Kidney (tissue), 22 donors: ENCODE data around the gene PAIP2B. TPM values are rescaled to one million over a fixed set of nuclear protein-coding genes. Genes with fewer than 3 reads are reported as not detected.

Experiments used
- DNase-seq, 5 donors: peaks; one replicate each; pipeline ENCODE4 v3.0.0-alpha.2; 2013 to 2020
- FAIRE-seq: peaks from 2 replicates; lab custom pipeline; 2012; peaks lifted over from hg19 to GRCh38; lab: Jason Lieb, UNC
- H3K27ac ChIP-seq, 2 donors: one replicate each; pipeline ENCODE4 v1.7.0; 2013; ENCODE audit warnings: low read depth in 2 of 2, low read length in 2 of 2, inconsistent platforms in 1 of 2
- H3K27me3 ChIP-seq: one replicate; pipeline ENCODE4 v1.7.1; 2013; ENCODE audit warnings: low read length, inconsistent platforms; ENCODE audit not compliant: control insufficient read depth, insufficient read depth
- H3K36me3 ChIP-seq, 3 donors: one replicate each; pipeline versions ENCODE4 v1.7.0 to v1.7.1; 2013; ENCODE audit warnings: low read length in 3 of 3, control low read depth in 1 of 3, inconsistent platforms in 1 of 3; ENCODE audit not compliant: insufficient read depth in 3 of 3, control insufficient read depth in 2 of 3
- H3K4me1 ChIP-seq, 3 donors: one replicate each; pipeline versions ENCODE4 v1.7.0 to v1.7.1; 2013; ENCODE audit warnings: low read length in 3 of 3, inconsistent platforms in 1 of 3, low read depth in 1 of 3; ENCODE audit not compliant: control insufficient read depth in 2 of 3, insufficient read depth in 2 of 3
- H3K4me3 ChIP-seq, 3 donors: one replicate each; pipeline versions ENCODE4 v1.7.0 to v1.8.1; 2013; ENCODE audit warnings: low read length in 3 of 3, control low read depth in 1 of 3, inconsistent platforms in 1 of 3
- H3K9ac ChIP-seq, 3 donors: one replicate each; pipeline versions ENCODE4 v1.7.0 to v1.7.1; 2013; ENCODE audit warnings: low read length in 3 of 3, control low read depth in 1 of 3, inconsistent platforms in 1 of 3
- H3K9me3 ChIP-seq, 3 donors: one replicate each; pipeline versions ENCODE4 v1.7.0 to v1.7.1; 2013; ENCODE audit warnings: low read length in 3 of 3, control low read depth in 1 of 3, inconsistent platforms in 1 of 3; ENCODE audit not compliant: control insufficient read depth in 2 of 3, insufficient read depth in 1 of 3
- CTCF ChIP-seq: IDR thresholded peaks from 3 replicates; pipeline ENCODE4 v1.5.1; 2012; ENCODE audit warnings: mild to moderate bottlenecking, moderate library complexity, borderline replicate concordance; ENCODE audit not compliant: insufficient read depth; ENCODE audit errors: extremely low read depth
- intact Hi-C: fragments of 100-400 bp; cut with DNase I; formaldehyde crosslinking; loops from one replicate; pipeline ENCODE4 v1.11.1; 2022
- long read RNA-seq, 10 donors: library from polyadenylated mRNA in 1 of 10; unstranded in 1 of 10; transcript quantifications; one replicate each; pipeline ENCODE4 v2.0.0 and lab custom pipeline, GENCODE V29; 2021 to 2026
- polyA plus RNA-seq: library from polyadenylated mRNA; stranded (reverse); fragments of 350-450 nt; fragmentation: Illumina TruSeq; extraction: RNeasy Lipid Tissue Mini Kit (QIAGEN cat#74804); gene quantifications from one replicate; pipeline ENCODE4 v1.2.3, GENCODE V29; 2014; ENCODE audit warnings: low read depth, low replicate concordance; ENCODE audit not compliant: insufficient read depth
- total RNA-seq: library from RNA; stranded (reverse); fragmentation: NEBNext Ultra II Directional; extraction: Animal tissue kit (Norgen Biotek cat#: 25700); gene quantifications from one replicate; pipeline ENCODE4 v1.2.1, GENCODE V29; 2021
- donor health status: control.
- donor health status: control.
- donor health status: control.
- donor health status: control.
- donor health status: control.
- donor health status: DM: yes; HTN: yes; CAD: no.
- donor health status: Normal renal cell carcinoma (clear cell type).

The PAIP2B gene, protein sequence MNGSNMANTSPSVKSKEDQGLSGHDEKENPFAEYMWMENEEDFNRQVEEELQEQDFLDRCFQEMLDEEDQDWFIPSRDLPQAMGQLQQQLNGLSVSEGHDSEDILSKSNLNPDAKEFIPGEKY
- 9.3 TPM for total RNA-seq
- polyA plus RNA-seq, result 10.6 TPM
- long read RNA-seq, donor 1, full-length matches to known transcripts, result 3 of 3 reads
- long read RNA-seq, donor 1, partial matches to known transcripts, result 0 of 3 reads
- long read RNA-seq, donor 1, other reads (novel, unspliced or antisense), result 0 of 3 reads
- long read RNA-seq, donor 2, full-length matches to known transcripts, result 7 of 7 reads
- long read RNA-seq, donor 2, partial matches to known transcripts, result 0 of 7 reads
- long read RNA-seq, donor 2, other reads (novel, unspliced or antisense), result 0 of 7 reads
- long read RNA-seq, donor 3, full-length matches to known transcripts, result 4 of 10 reads
- long read RNA-seq, donor 3, partial matches to known transcripts, result 6 of 10 reads
- long read RNA-seq, donor 3, other reads (novel, unspliced or antisense), result 0 of 10 reads
- long read RNA-seq, donor 4, full-length matches to known transcripts, result 3 of 3 reads
- long read RNA-seq, donor 4, partial matches to known transcripts, result 0 of 3 reads
- long read RNA-seq, donor 4, other reads (novel, unspliced or antisense), result 0 of 3 reads
- long read RNA-seq, donor 5, result 0 reads
- long read RNA-seq, donor 6, full-length matches to known transcripts, result 9 of 9 reads
- long read RNA-seq, donor 6, partial matches to known transcripts, result 0 of 9 reads
- long read RNA-seq, donor 6, other reads (novel, unspliced or antisense), result 0 of 9 reads
- long read RNA-seq, donor 7, full-length matches to known transcripts, result 1 of 4 reads
- long read RNA-seq, donor 7, partial matches to known transcripts, result 0 of 4 reads
- long read RNA-seq, donor 7, other reads (novel, unspliced or antisense), result 3 of 4 reads
- long read RNA-seq, donor 8, full-length matches to known transcripts, result 4 of 19 reads
- long read RNA-seq, donor 8, partial matches to known transcripts, result 15 of 19 reads
- long read RNA-seq, donor 8, other reads (novel, unspliced or antisense), result 0 of 19 reads
- long read RNA-seq, donor 9, full-length matches to known transcripts, result 5 of 5 reads
- long read RNA-seq, donor 9, partial matches to known transcripts, result 0 of 5 reads
- long read RNA-seq, donor 9, other reads (novel, unspliced or antisense), result 0 of 5 reads
- long read RNA-seq, donor 10, full-length matches to known transcripts, result 1 of 1 reads
- long read RNA-seq, donor 10, partial matches to known transcripts, result 0 of 1 reads
- long read RNA-seq, donor 10, other reads (novel, unspliced or antisense), result 0 of 1 reads

DNA sequence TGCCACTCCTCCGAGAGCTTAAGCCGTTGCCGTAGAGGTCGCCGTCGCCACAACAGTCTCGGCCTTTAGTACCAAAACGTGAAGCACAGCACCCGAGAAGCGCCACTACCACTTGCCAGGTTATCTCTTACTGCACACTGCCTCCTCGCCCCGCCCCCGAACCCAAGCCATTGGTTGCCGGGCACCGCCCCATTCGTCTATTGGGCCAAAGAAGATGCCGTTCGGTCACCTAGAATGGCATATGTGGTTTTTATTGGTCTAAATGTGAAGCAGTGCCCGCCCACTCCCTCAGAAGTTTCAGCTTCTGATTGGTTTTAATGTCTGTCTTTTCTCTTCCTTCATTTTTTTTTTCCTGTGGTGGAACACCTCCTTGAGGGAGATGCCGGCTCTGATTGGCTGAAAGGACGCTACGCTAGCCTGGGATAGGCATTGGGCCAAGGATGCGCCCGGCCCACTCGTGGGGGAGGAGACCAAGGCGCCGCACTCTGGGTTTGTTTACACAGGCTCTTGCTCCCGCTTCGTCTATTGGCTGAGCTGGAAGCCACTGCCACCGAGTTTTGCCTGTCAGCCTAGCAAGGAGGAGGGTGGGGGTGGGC, at the start of gene PAIP2B:
Gene PAIP2B (minus strand): TSS at position 139 of the 596 bp plus-strand sequence. CDS start 24,514 bp downstream, outside the sequence.
- Histone ChIP-seq H3K9ac (peak within 1 kb of the TSS; percentile 58 to 77 (median 68)), H3K9me3 (no peaks in the 10 kb centered on the region), H3K4me3 (peak within 1 kb of the TSS; percentile 69 to 81 (median 69)), H3K27ac (peak within 1 kb of the TSS; percentile 65 to 66), H3K27me3 (no peaks in the 10 kb centered on the region), H3K4me1 (peaks cover 0 to 6% (median 0%) of the 10 kb centered on the region in 3 donors), H3K36me3 (no peaks in the 10 kb centered on the region)
- FAIRE-seq, result peak; percentile 100
- DNase-seq, result peak; percentile 99
- no peak for TF ChIP-seq CTCF
- intact Hi-C loops, result no loop called here

- Histone ChIP-seq H3K9ac (no peak overlapping the region), H3K27me3 (peaks cover 17% of the 10 kb centered on the region), H3K36me3 (no peaks in the 10 kb centered on the region), H3K27ac (no peak overlapping the region), H3K4me1 (peaks cover 0 to 9% (median 0%) of the 10 kb centered on the region in 3 donors), H3K9me3 (no peaks in the 10 kb centered on the region), H3K4me3 (peak overlapping the region in 2 of 3 donors; percentile 45 to 50)
- intact Hi-C loops, result no loop called here
- DNase-seq, result peak in 1 of 5 donors; percentile 35
- no peak for FAIRE-seq
- TF ChIP-seq CTCF, result no peak
Measured at GRCh38 chr2:71275939-71276310, 49.0 kb upstream of the PAIP2B start.

DNA sequence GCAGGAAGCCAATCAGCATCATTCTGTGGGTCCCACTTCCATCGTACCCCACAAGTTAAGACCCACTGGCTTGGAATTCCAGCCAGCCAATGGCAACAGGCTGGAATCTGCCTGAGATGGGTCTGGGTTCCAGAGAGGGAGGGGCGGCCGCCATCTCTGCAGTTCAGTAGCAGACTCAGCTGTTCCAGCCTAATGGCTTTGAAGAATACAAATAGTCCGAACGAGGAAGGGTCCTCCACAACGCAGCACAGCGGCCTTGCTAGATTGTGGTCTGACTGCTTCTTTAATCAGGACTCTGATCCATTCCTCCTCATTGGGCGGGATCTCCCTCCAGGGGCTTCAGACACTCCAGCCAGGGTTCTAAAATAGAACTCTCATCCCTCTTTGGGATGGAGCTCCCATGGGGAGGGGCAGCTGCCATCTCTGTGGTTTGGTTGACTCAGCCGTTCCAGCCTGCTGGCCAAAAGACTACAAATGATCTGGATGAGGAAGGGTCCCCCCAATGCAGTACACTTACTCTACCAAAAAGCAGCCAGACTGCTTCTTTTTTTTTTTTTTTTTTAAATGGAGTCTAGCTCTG, 42.7 kb upstream of the PAIP2B start:
- TF ChIP-seq CTCF, result no peak
- no peaks in the 10 kb centered on the region for H3K27me3 ChIP-seq
- DNase-seq (peak in 1 of 5 donors; percentile 39), FAIRE-seq (no peak)
- H3K9ac ChIP-seq, result no peak overlapping the region
- no peaks in the 10 kb centered on the region for H3K36me3 ChIP-seq
- H3K9me3 ChIP-seq, result no peaks in the 10 kb centered on the region
- intact Hi-C loops, result no loop called here
- H3K4me3 ChIP-seq, result no peak overlapping the region
- no peaks in the 10 kb centered on the region for H3K4me1 ChIP-seq
- no peak overlapping the region for H3K27ac ChIP-seq
